ENCODE measurements around the gene NPIPB2. TPM values are rescaled to one million over a fixed set of nuclear protein-coding genes. Genes with fewer than 3 reads are reported as not detected.

The NPIPB2 gene
- total RNA-seq, 6 donors from 2014 or later = 3.6 to 47.1 (median 9.0) TPM

DNA sequence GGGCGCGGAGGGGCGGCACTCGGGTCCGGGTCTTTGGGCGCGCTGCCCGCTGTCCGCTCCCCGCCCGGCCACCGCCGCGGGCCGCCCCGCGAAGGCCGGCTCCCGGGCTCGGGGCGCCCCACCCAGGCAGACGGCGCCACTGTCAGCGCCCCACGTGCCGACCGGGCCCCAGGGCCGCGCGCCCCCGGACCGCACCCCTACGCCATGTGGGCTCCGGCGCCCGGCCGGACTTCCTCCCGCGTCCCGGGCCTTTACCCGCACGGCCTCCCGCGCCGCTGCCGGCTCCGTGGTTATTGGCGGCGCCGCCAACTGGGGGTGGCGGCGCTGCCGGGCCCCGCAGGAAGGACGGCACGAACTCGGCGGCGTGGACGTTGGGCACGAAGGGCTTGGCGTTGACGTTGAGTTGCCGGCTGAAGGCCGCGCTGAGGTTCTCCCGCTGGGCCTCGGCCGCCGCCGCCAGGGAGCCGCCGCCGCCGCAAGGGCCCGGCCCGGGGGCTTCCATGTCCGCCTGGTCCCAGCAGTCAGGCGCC is 26.7 kb downstream of the NPIPB2 start:
- DNase-seq = peak; percentile 61 to 92
- peaks cover 29 to 48% (median 38%) of the 10 kb centered on the region in 4 donors for H3K4me1 ChIP-seq
- H3K9me3 ChIP-seq = no peaks in the 10 kb centered on the region
- H3K36me3 ChIP-seq = no peaks in the 10 kb centered on the region
- peak in 1 of 2 donors; percentile 61 for ATAC-seq (ENCODE audit: low FRiP score in 2 of 2)
- 0% methylated on average over 11 of the region's 79 CpGs; no CpG with 5 or more reads in 1 of the 2 donors for WGBS, 2 donors
- peak overlapping the region; percentile 78 to 97 (median 94) for H3K4me3 ChIP-seq
- TF ChIP-seq POLR2AphosphoS5 (IDR thresholded peaks at IDR 0.05) (no peak), EP300 (IDR thresholded peaks at IDR 0.05) (no peak), POLR2A (IDR thresholded peaks at IDR 0.05) (no peak), CTCF (IDR thresholded peaks at IDR 0.05) (peak in 2 of 6 experiments; percentile 6 to 12)
- H3K27me3 ChIP-seq = no peaks in the 10 kb centered on the region
- peak overlapping the region; percentile 90 to 97 (median 95) for H3K27ac ChIP-seq

- ATAC-seq (ENCODE audit: low FRiP score in 2 of 2) (no peak), DNase-seq (no peak)
- TF ChIP-seq POLR2AphosphoS5 (IDR thresholded peaks at IDR 0.05) = no peak
- no peak for TF ChIP-seq POLR2A (IDR thresholded peaks at IDR 0.05)
- 3% methylated on average over 27 to 30 of the region's 30 CpGs for WGBS, 2 donors
- peak overlapping the region; percentile 78 to 97 (median 94) for H3K4me3 ChIP-seq
- H3K4me1 ChIP-seq = peaks cover 35 to 55% (median 45%) of the 10 kb centered on the region in 4 donors
- no peaks in the 10 kb centered on the region for H3K36me3 ChIP-seq
- no peaks in the 10 kb centered on the region for H3K9me3 ChIP-seq
- peak overlapping the region; percentile 90 to 97 (median 95) for H3K27ac ChIP-seq
- H3K27me3 ChIP-seq = no peaks in the 10 kb centered on the region
These were observed 27.4 kb downstream of the NPIPB2 start for GRCh38 chr16:11914210-11915113.

GRCh38 chr16:11913425-11914079 is 28.3 kb downstream of the NPIPB2 start:
- Histone ChIP-seq H3K4me1 (peaks cover 35 to 56% (median 50%) of the 10 kb centered on the region in 4 donors), H3K36me3 (no peaks in the 10 kb centered on the region)
- WGBS, 2 donors = 37 to 44% methylated on average over 12 of the region's 12 CpGs

GRCh38 chr16:11909653-11910545 is 31.9 kb downstream of the NPIPB2 start:
- no peaks in the 10 kb centered on the region for H3K9me3 ChIP-seq
- no peak for ATAC-seq (ENCODE audit: low FRiP score in 2 of 2)
- H3K4me3 ChIP-seq = no peak overlapping the region
- no peaks in the 10 kb centered on the region for H3K27me3 ChIP-seq
- 80 to 81% methylated on average over 18 of the region's 18 CpGs for WGBS, 2 donors
- H3K36me3 ChIP-seq = peaks cover 0 to 10% (median 4%) of the 10 kb centered on the region in 4 donors
- H3K4me1 ChIP-seq = peaks cover 35 to 67% (median 47%) of the 10 kb centered on the region in 4 donors
- no peak for DNase-seq
- no peak overlapping the region for H3K27ac ChIP-seq
- TF ChIP-seq POLR2AphosphoS5 (IDR thresholded peaks at IDR 0.05) (no peak), POLR2A (IDR thresholded peaks at IDR 0.05) (no peak), EP300 (IDR thresholded peaks at IDR 0.05) (no peak), CTCF (IDR thresholded peaks at IDR 0.05) (no peak)

More at GRCh38 chr16:11913425-11914079, 28.3 kb downstream of the NPIPB2 start:
- peak overlapping the region in 3 of 4 donors; percentile 93 to 97 (median 95) for H3K4me3 ChIP-seq
- DNase-seq (no peak), ATAC-seq (ENCODE audit: low FRiP score in 2 of 2) (no peak)
- TF ChIP-seq CTCF (IDR thresholded peaks at IDR 0.05) (no peak), POLR2A (IDR thresholded peaks at IDR 0.05) (peak in 1 of 4 donors; percentile 15), POLR2AphosphoS5 (IDR thresholded peaks at IDR 0.05) (no peak), EP300 (IDR thresholded peaks at IDR 0.05) (no peak)
- H3K9me3 ChIP-seq = no peaks in the 10 kb centered on the region
- no peaks in the 10 kb centered on the region for H3K27me3 ChIP-seq
- peak overlapping the region; percentile 90 to 97 (median 95) for H3K27ac ChIP-seq
